Chondrocyte (in vitro differentiated cells): Measurements from ENCODE around the gene SLC40A1. TPM values are rescaled to one million over a fixed set of nuclear protein-coding genes. Genes with fewer than 3 reads are reported as not detected.

Experiments used
- DNase-seq: peaks from one replicate; pipeline ENCODE4 v3.0.0; 2021; ENCODE audit warnings: mixed read lengths, low spot score
- H3K27ac Mint-ChIP-seq: one replicate; pipeline ENCODE4 v1.8.0; 2021; ENCODE audit warnings: mild to moderate bottlenecking, moderate library complexity, mixed read lengths; ENCODE audit not compliant: unreplicated experiment
- H3K27me3 Mint-ChIP-seq: 2 replicates; pipeline ENCODE4 v1.8.0; 2021; ENCODE audit warnings: low read depth, mixed read lengths
- H3K36me3 Mint-ChIP-seq: 2 replicates; pipeline ENCODE4 v1.8.0; 2021; ENCODE audit warnings: low read depth, mixed read lengths
- H3K4me1 Mint-ChIP-seq: 2 replicates; pipeline ENCODE4 v1.8.0; 2021; ENCODE audit warnings: low read depth, mild to moderate bottlenecking, mixed read lengths
- H3K4me3 Mint-ChIP-seq: one replicate; pipeline ENCODE4 v1.8.0; 2021; ENCODE audit warnings: mild to moderate bottlenecking, moderate library complexity, mixed read lengths; ENCODE audit not compliant: unreplicated experiment
- H3K9me3 Mint-ChIP-seq: 2 replicates; pipeline ENCODE4 v1.8.0; 2021; ENCODE audit warnings: low read depth, mixed read lengths
- CTCF ChIP-seq: fragments of 200-600 bp; sonication (generic); IDR thresholded peaks from 2 replicates; pipeline ENCODE4 v1.5.0; 2021; ENCODE audit warnings: antibody characterized with exemption, mild to moderate bottlenecking, moderate library complexity
- total RNA-seq: library from RNA; stranded (reverse); gene quantifications from 3 replicates; pipeline ENCODE4 v1.2.1, GENCODE V29; 2021

The SLC40A1 gene
- total RNA-seq, 1 donor from 2014 or later = 20.3 TPM

- Mint-ChIP-seq H3K9me3 (no peaks in the 10 kb centered on the region), H3K4me1 (peaks cover 20% of the 10 kb centered on the region), H3K27me3 (no peaks in the 10 kb centered on the region), H3K4me3 (no peak overlapping the region), H3K27ac (no peak overlapping the region), H3K36me3 (no peaks in the 10 kb centered on the region)
- DNase-seq = no peak
- no peak for TF ChIP-seq CTCF
These were observed 34.0 kb upstream of the SLC40A1 start for GRCh38 chr2:189614585-189614984.

GRCh38 chr2:189613650-189614420 is 33.2 kb upstream of the SLC40A1 start:
- no peaks in the 10 kb centered on the region for H3K27me3 Mint-ChIP-seq
- DNase-seq = no peak
- no peaks in the 10 kb centered on the region for H3K9me3 Mint-ChIP-seq
- TF ChIP-seq CTCF = no peak
- no peaks in the 10 kb centered on the region for H3K36me3 Mint-ChIP-seq
- peak overlapping the region; percentile 93 for H3K27ac Mint-ChIP-seq
- peaks cover 20% of the 10 kb centered on the region for H3K4me1 Mint-ChIP-seq
- peak overlapping the region; percentile 48 for H3K4me3 Mint-ChIP-seq

GRCh38 chr2:189613077-189613636 is 32.6 kb upstream of the SLC40A1 start:
- no peak for DNase-seq
- H3K27ac Mint-ChIP-seq = peak overlapping the region; percentile 93
- H3K9me3 Mint-ChIP-seq = no peaks in the 10 kb centered on the region
- TF ChIP-seq CTCF = no peak
- H3K4me1 Mint-ChIP-seq = peaks cover 20% of the 10 kb centered on the region
- peak overlapping the region; percentile 48 for H3K4me3 Mint-ChIP-seq
- H3K36me3 Mint-ChIP-seq = no peaks in the 10 kb centered on the region
- no peaks in the 10 kb centered on the region for H3K27me3 Mint-ChIP-seq

- no peak for TF ChIP-seq CTCF
- H3K9me3 Mint-ChIP-seq = no peaks in the 10 kb centered on the region
- no peak for DNase-seq
- no peaks in the 10 kb centered on the region for H3K36me3 Mint-ChIP-seq
- H3K4me3 Mint-ChIP-seq = no peak overlapping the region
- no peak overlapping the region for H3K27ac Mint-ChIP-seq
- no peaks in the 10 kb centered on the region for H3K27me3 Mint-ChIP-seq
- H3K4me1 Mint-ChIP-seq = peaks cover 20% of the 10 kb centered on the region
These were observed 30.1 kb upstream of the SLC40A1 start for GRCh38 chr2:189610700-189611099.

GRCh38 chr2:189609853-189610252 is 29.3 kb upstream of the SLC40A1 start:
- Mint-ChIP-seq H3K4me3 (no peak overlapping the region), H3K4me1 (peaks cover 20% of the 10 kb centered on the region), H3K27ac (no peak overlapping the region), H3K27me3 (no peaks in the 10 kb centered on the region), H3K9me3 (no peaks in the 10 kb centered on the region), H3K36me3 (no peaks in the 10 kb centered on the region)
- TF ChIP-seq CTCF = no peak
- no peak for DNase-seq
